B cell (primary cell): ENCODE measurements around the gene BABAM1. TPM values are rescaled to one million over a fixed set of nuclear protein-coding genes. Genes with fewer than 3 reads are reported as not detected.

ENCODE experiments used
- ATAC-seq: fragments of 200-7000 bp; cut with Tn5 transposase; one replicate; pipeline ENCODE4 v1.10.0; 2021; ENCODE audit warnings: low read depth, mild to moderate bottlenecking, moderate number of reproducible peaks, moderate library complexity
- CTCF ChIA-PET: fragments of 350-600 bp; sonication (Branson Sonifier 250); formaldehyde crosslinking; loops from one replicate; lab custom pipeline; 2021; ENCODE audit warnings: antibody characterized with exemption, inconsistent platforms; lab: Charles Lee
- POLR2A ChIA-PET: fragments of 350-600 bp; sonication (Branson Sonifier 250); formaldehyde crosslinking; loops from one replicate; lab custom pipeline; 2021; ENCODE audit warnings: antibody characterized with exemption; lab: Charles Lee
- DNase-seq: peaks from one replicate; pipeline ENCODE4 v3.0.0; 2013
- H2AFZ ChIP-seq: 2 replicates; pipeline ENCODE4 v1.6.1; 2012; ENCODE audit warnings: mild to moderate bottlenecking, low read depth, low read length; ENCODE audit not compliant: insufficient read depth, poor library complexity, severe bottlenecking
- H3K27ac ChIP-seq, 2 donors: 1 replicate in 1 of 2; 2 replicates in 1 of 2; pipeline ENCODE4 v1.5.1; 2012 to 2013; ENCODE audit warnings: low read length in 2 of 2, mild to moderate bottlenecking in 2 of 2, moderate library complexity in 1 of 2
- H3K27me3 ChIP-seq, 4 experiments: fragments of 200-600 bp in 1 of 4; sonication (generic) in 1 of 4; replicated peaks in 1 of 4; 1 replicate in 2 of 4; 2 replicates in 2 of 4; pipeline versions ENCODE4 v1.6.1 to v1.7.0; 2013 to 2016; ENCODE audit warnings: low read length in 3 of 4, mild to moderate bottlenecking in 2 of 4, mixed read lengths in 1 of 4, moderate library complexity in 1 of 4; ENCODE audit not compliant: insufficient read depth in 4 of 4, control insufficient read depth in 3 of 4; ENCODE audit errors: control extremely low read depth in 1 of 4
- H3K36me3 ChIP-seq, 2 experiments: replicated peaks in 1 of 2; 1 replicate in 1 of 2; 2 replicates in 1 of 2; pipeline versions ENCODE4 v1.6.1 to v1.7.1; 2013; ENCODE audit warnings: low read length in 1 of 2; ENCODE audit not compliant: insufficient read depth in 2 of 2, control insufficient read depth in 1 of 2; ENCODE audit errors: control extremely low read depth in 1 of 2, extremely low read depth in 1 of 2
- H3K4me1 ChIP-seq, 2 donors: fragments of 200-600 bp in 1 of 2; sonication (generic) in 1 of 2; 1 replicate in 1 of 2; 2 replicates in 1 of 2; pipeline versions ENCODE4 v1.5.1 to v1.6.1; 2013 to 2017; ENCODE audit warnings: low read length in 2 of 2; ENCODE audit not compliant: control insufficient read depth in 2 of 2, insufficient read depth in 2 of 2
- H3K4me2 ChIP-seq: replicated peaks from 2 replicates; pipeline ENCODE3; 2012; ENCODE audit warnings: mild to moderate bottlenecking, low read depth, low read length; ENCODE audit not compliant: poor library complexity, severe bottlenecking
- H3K4me3 ChIP-seq, 5 experiments: fragments of 200-600 bp in 1 of 5; sonication (generic) in 1 of 5; 1 replicate in 3 of 5; 2 replicates in 2 of 5; pipeline versions ENCODE4 v1.5.1 to v1.7.0; 2011 to 2016; ENCODE audit warnings: low read length in 4 of 5, mild to moderate bottlenecking in 4 of 5, low read depth in 2 of 5, control low read depth in 1 of 5, moderate library complexity in 1 of 5; ENCODE audit not compliant: insufficient read depth in 1 of 5; ENCODE audit errors: control extremely low read depth in 1 of 5, extremely low read depth in 1 of 5
- H3K79me2 ChIP-seq: fragments of 200-600 bp; sonication (generic); one replicate; pipeline ENCODE4 v1.6.0; 2016; ENCODE audit warnings: low read length; ENCODE audit not compliant: control insufficient read depth, insufficient read depth
- H3K9ac ChIP-seq: fragments of 200-600 bp; sonication (generic); 2 replicates; pipeline ENCODE4 v1.6.1; 2017; ENCODE audit warnings: mild to moderate bottlenecking, low read length, moderate library complexity
- H3K9me3 ChIP-seq, 3 donors: one replicate each; pipeline versions ENCODE4 v1.6.1 to v1.7.1; 2013; ENCODE audit warnings: low read length in 2 of 3; ENCODE audit not compliant: control insufficient read depth in 2 of 3, insufficient read depth in 1 of 3; ENCODE audit errors: control extremely low read depth in 1 of 3
- H4K20me1 ChIP-seq: 2 replicates; pipeline ENCODE4 v1.6.0; 2012; ENCODE audit warnings: mild to moderate bottlenecking, low read length; ENCODE audit not compliant: insufficient read depth, control insufficient read depth, poor library complexity, severe bottlenecking
- H3K27ac Mint-ChIP-seq: one replicate; pipeline ENCODE4 v1.8.0; 2021; ENCODE audit warnings: mixed read lengths
- H3K27me3 Mint-ChIP-seq: one replicate; pipeline ENCODE4 v1.8.0; 2021; ENCODE audit warnings: mixed read lengths
- H3K4me1 Mint-ChIP-seq: one replicate; pipeline ENCODE4 v1.8.0; 2021; ENCODE audit warnings: mixed read lengths
- H3K4me3 Mint-ChIP-seq: one replicate; pipeline ENCODE4 v1.8.0; 2021; ENCODE audit warnings: mixed read lengths
- H3K9me3 Mint-ChIP-seq: one replicate; pipeline ENCODE4 v1.8.0; 2022; ENCODE audit warnings: mixed read lengths; ENCODE audit not compliant: insufficient read depth
- EZH2 ChIP-seq: IDR thresholded peaks from 2 replicates; pipeline ENCODE4 v1.6.1; 2012; ENCODE audit warnings: borderline replicate concordance, low read depth, mild to moderate bottlenecking, moderate library complexity, low read length; ENCODE audit not compliant: insufficient read depth, poor library complexity, severe bottlenecking
- WGBS: methylation state at CpG from one replicate; pipeline ENCODE4 v1.1.5; 2013; ENCODE audit warnings: missing lambda C conversion rate; ENCODE audit not compliant: insufficient coverage; 5-methylcytosine and 5-hydroxymethylcytosine counted together
- intact Hi-C: fragments of 100-400 bp; cut with micrococcal nuclease; formaldehyde crosslinking; loops from one replicate; pipeline ENCODE4 v1.10.0; 2022
- polyA plus RNA-seq: library from polyadenylated mRNA; depleted of rRNA; stranded (reverse); fragments of >200 nt; gene quantifications from 2 replicates; pipeline ENCODE4 v1.2.3, GENCODE V29; 2012
- total RNA-seq, 2 donors: library from RNA; stranded (reverse); fragments of 120-200 nt in 1 of 2; gene quantifications; 1 replicate in 1 of 2; 2 replicates in 1 of 2; pipeline versions ENCODE4 v1.2.3 to v1.2.4, GENCODE V29; 2013 to 2022
- TF ChIP-seq, protein P1 (sequence below): fragments of 200-600 bp; IDR thresholded peaks from one replicate; pipeline ENCODE4 v1.8.0; 2022; ENCODE audit warnings: antibody characterized with exemption, mild to moderate bottlenecking

The BABAM1 gene
- total and polyA plus RNA-seq, 2 donors (not counting 1 experiment from before 2014, with no cell fraction given) = 105 to 129 TPM

DNA sequence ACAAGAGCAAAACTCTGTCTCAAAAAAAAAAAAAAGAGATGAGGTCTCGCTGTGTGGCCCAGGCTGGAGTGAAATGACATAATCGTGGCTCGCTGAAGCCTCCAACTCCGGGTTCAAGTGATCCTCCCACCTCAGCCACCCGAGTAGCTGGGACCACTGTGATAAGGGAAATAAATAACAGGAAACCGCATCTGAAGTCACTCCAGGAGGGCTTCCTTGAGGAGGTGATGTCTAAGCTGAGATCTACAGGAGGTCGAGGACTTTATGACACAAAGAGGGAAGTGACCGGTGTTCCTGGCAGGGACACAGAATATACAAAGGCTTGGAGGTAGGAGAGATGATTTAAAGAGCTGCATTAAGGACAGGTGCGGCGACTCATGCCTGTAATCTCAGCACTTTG, 12.6 kb upstream of the BABAM1 start:
- H3K27ac Mint-ChIP-seq = no peak overlapping the region
- H3K27me3 Mint-ChIP-seq = no peaks in the 10 kb centered on the region
- H3K4me1 Mint-ChIP-seq = no peaks in the 10 kb centered on the region
- no peaks in the 10 kb centered on the region for H4K20me1 ChIP-seq
- intact Hi-C loops = no loop called here
- DNase-seq (no peak), ATAC-seq (no peak)
- H2AFZ ChIP-seq = no peak overlapping the region
- H3K4me2 ChIP-seq = no peak overlapping the region
- H3K36me3 ChIP-seq = no peaks in the 10 kb centered on the region
- POLR2A ChIA-PET = interaction anchor here (1.1 kb wide), 1 partner anchor 12 kb away, joined by 4 read pairs; no protein-coding TSS in a partner anchor
- H3K79me2 ChIP-seq = no peaks in the 10 kb centered on the region
- H3K27ac ChIP-seq = no peak overlapping the region
- H3K4me1 ChIP-seq = no peaks in the 10 kb centered on the region
- H3K27me3 ChIP-seq = no peaks in the 10 kb centered on the region
- TF ChIP-seq EZH2 = no peak
- TF ChIP-seq, protein P1, sequence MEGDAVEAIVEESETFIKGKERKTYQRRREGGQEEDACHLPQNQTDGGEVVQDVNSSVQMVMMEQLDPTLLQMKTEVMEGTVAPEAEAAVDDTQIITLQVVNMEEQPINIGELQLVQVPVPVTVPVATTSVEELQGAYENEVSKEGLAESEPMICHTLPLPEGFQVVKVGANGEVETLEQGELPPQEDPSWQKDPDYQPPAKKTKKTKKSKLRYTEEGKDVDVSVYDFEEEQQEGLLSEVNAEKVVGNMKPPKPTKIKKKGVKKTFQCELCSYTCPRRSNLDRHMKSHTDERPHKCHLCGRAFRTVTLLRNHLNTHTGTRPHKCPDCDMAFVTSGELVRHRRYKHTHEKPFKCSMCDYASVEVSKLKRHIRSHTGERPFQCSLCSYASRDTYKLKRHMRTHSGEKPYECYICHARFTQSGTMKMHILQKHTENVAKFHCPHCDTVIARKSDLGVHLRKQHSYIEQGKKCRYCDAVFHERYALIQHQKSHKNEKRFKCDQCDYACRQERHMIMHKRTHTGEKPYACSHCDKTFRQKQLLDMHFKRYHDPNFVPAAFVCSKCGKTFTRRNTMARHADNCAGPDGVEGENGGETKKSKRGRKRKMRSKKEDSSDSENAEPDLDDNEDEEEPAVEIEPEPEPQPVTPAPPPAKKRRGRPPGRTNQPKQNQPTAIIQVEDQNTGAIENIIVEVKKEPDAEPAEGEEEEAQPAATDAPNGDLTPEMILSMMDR = no peak
- no peak overlapping the region for H3K4me3 ChIP-seq
- no peak overlapping the region for H3K9ac ChIP-seq
- no peaks in the 10 kb centered on the region for H3K9me3 Mint-ChIP-seq
- no peak overlapping the region for H3K4me3 Mint-ChIP-seq
- peaks cover 0 to 9% (median 4%) of the 10 kb centered on the region in 3 donors for H3K9me3 ChIP-seq
- WGBS = 80% methylated on average over 5 of the region's 10 CpGs
- CTCF ChIA-PET = interaction anchor here (0.6 to 2.3 kb wide), 4 partner anchors 11 to 542 kb away, joined by 3 to 5 read pairs (median 4); partner anchors contain the start of gene ANKLE1

DNA sequence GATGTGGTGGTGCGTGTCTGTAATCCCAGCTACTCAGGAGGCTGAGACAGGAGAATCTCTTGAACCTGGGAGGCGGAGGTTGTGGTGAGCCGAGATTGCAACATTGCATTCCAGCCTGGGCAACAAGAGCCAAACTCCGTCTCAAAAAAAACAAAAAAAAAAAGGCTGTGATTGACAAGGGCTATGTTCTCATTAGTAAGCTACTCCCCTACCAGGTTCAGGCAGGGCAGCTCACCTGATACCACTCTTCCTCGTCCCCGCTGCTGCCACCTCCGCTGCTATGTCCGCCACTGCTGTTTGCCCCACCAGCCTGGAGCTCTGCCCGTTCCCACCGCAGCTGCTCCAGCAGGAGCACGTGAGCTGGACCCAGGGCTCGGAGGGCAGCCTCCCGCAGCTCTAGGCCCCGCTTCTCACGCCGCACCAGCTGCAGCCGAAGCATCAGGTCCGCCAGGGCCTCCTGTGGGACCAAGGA, 12.1 kb upstream of the BABAM1 start:
- Mint-ChIP-seq H3K4me1 (no peaks in the 10 kb centered on the region), H3K4me3 (no peak overlapping the region), H3K9me3 (no peaks in the 10 kb centered on the region), H3K27me3 (no peaks in the 10 kb centered on the region), H3K27ac (no peak overlapping the region)
- Histone ChIP-seq H3K79me2 (no peaks in the 10 kb centered on the region), H3K4me1 (no peaks in the 10 kb centered on the region), H4K20me1 (no peaks in the 10 kb centered on the region), H3K27me3 (no peaks in the 10 kb centered on the region), H3K9ac (no peak overlapping the region), H3K9me3 (peaks cover 0 to 14% (median 6%) of the 10 kb centered on the region in 3 donors), H3K4me2 (no peak overlapping the region), H3K36me3 (no peaks in the 10 kb centered on the region), H3K27ac (no peak overlapping the region), H3K4me3 (no peak overlapping the region), H2AFZ (no peak overlapping the region)
- 97% methylated on average over 17 of the region's 18 CpGs for WGBS
- TF ChIP-seq, protein P1 = no peak
- TF ChIP-seq EZH2 = no peak
- intact Hi-C loops = no loop called here
- CTCF ChIA-PET = interaction anchor here (0.6 to 2.3 kb wide), 4 partner anchors 11 to 543 kb away, joined by 3 to 5 read pairs (median 4); partner anchors contain the start of gene ANKLE1
- ATAC-seq = no peak
- no peak for DNase-seq
- POLR2A ChIA-PET = interaction anchor here (1.1 kb wide), 1 partner anchor 12 kb away, joined by 4 read pairs; no protein-coding TSS in a partner anchor
